Naive thymus-derived CD4-positive, alpha-beta T cell (primary cell): ENCODE results near the gene KLHL13. TPM values are rescaled to one million over a fixed set of nuclear protein-coding genes. Genes with fewer than 3 reads are reported as not detected.

Experiments
- ATAC-seq: fragments of 150-1000 bp; cut with Tn5 transposase; 2 replicates; pipeline ENCODE4 v1.10.0; 2021; ENCODE audit warnings: mild to moderate bottlenecking, moderate library complexity
- CTCF ChIA-PET: fragments of 350-600 bp; sonication (Branson Sonifier 250); formaldehyde crosslinking; loops from one replicate; lab custom pipeline; 2021; ENCODE audit warnings: antibody characterized with exemption; lab: Charles Lee
- POLR2A ChIA-PET: fragments of 350-600 bp; sonication (Branson Sonifier 250); formaldehyde crosslinking; loops from one replicate; lab custom pipeline; 2021; ENCODE audit warnings: antibody characterized with exemption, inconsistent platforms; lab: Charles Lee
- DNase-seq, 9 donors: peaks; one replicate each; pipeline versions ENCODE4 v3.0.0 to v3.0.0-alpha.2; 2020 to 2022; ENCODE audit warnings: mixed read lengths in 1 of 9
- H3K27ac ChIP-seq: one replicate; pipeline ENCODE4 v1.7.0; 2013; ENCODE audit warnings: mild to moderate bottlenecking, low read depth, low read length, moderate library complexity
- H3K27me3 ChIP-seq, 2 donors: one replicate each; pipeline ENCODE4 v1.7.0; 2013; ENCODE audit warnings: low read length in 2 of 2, mild to moderate bottlenecking in 2 of 2, moderate library complexity in 2 of 2; ENCODE audit not compliant: control insufficient read depth in 2 of 2, insufficient read depth in 2 of 2
- H3K36me3 ChIP-seq, 3 experiments: 1 replicate in 2 of 3; 2 replicates in 1 of 3; pipeline ENCODE4 v1.7.0; 2013; ENCODE audit warnings: low read length in 3 of 3, mild to moderate bottlenecking in 3 of 3, moderate library complexity in 1 of 3; ENCODE audit not compliant: insufficient read depth in 3 of 3, control insufficient read depth in 2 of 3
- H3K4me1 ChIP-seq, 2 donors: one replicate each; pipeline ENCODE4 v1.7.0; 2013; ENCODE audit warnings: low read length in 2 of 2, mild to moderate bottlenecking in 2 of 2, moderate library complexity in 1 of 2; ENCODE audit not compliant: control insufficient read depth in 2 of 2, insufficient read depth in 2 of 2
- H3K4me3 ChIP-seq: 2 replicates; pipeline ENCODE4 v1.7.0; 2013; ENCODE audit warnings: mild to moderate bottlenecking, low read length
- H3K9me3 ChIP-seq, 3 experiments: 1 replicate in 2 of 3; 2 replicates in 1 of 3; pipeline ENCODE4 v1.7.0; 2013; ENCODE audit warnings: low read length in 3 of 3; ENCODE audit not compliant: control insufficient read depth in 2 of 3
- H3K27ac Mint-ChIP-seq, 9 donors: one replicate each; pipeline ENCODE4 v1.8.0; 2020 to 2022; ENCODE audit warnings: mixed read lengths in 9 of 9, mild to moderate bottlenecking in 8 of 9, moderate library complexity in 5 of 9, inconsistent platforms in 2 of 9
- H3K27me3 Mint-ChIP-seq, 5 donors: one replicate each; pipeline ENCODE4 v1.8.0; 2021 to 2022; ENCODE audit warnings: mixed read lengths in 5 of 5, mild to moderate bottlenecking in 1 of 5
- H3K36me3 Mint-ChIP-seq, 5 donors: one replicate each; pipeline ENCODE4 v1.8.0; 2020 to 2022; ENCODE audit warnings: mixed read lengths in 5 of 5, mild to moderate bottlenecking in 3 of 5, inconsistent platforms in 1 of 5
- H3K4me1 Mint-ChIP-seq, 7 donors: one replicate each; pipeline ENCODE4 v1.8.0; 2020 to 2022; ENCODE audit warnings: mixed read lengths in 7 of 7, mild to moderate bottlenecking in 3 of 7, inconsistent platforms in 1 of 7
- H3K4me3 Mint-ChIP-seq, 10 donors: one replicate each; pipeline ENCODE4 v1.8.0; 2020 to 2022; ENCODE audit warnings: mild to moderate bottlenecking in 10 of 10, mixed read lengths in 10 of 10, moderate library complexity in 6 of 10, inconsistent platforms in 2 of 10
- H3K9me3 Mint-ChIP-seq, 11 donors: one replicate each; pipeline ENCODE4 v1.8.0; 2020 to 2022; ENCODE audit warnings: mixed read lengths in 11 of 11, mild to moderate bottlenecking in 4 of 11, inconsistent platforms in 1 of 11, moderate library complexity in 1 of 11
- intact Hi-C, 2 donors: fragments of 100-400 bp; cut with micrococcal nuclease; formaldehyde crosslinking; loops; one replicate each; pipeline ENCODE4 v1.15.1; 2023
- polyA plus RNA-seq, 2 donors: library from polyadenylated mRNA; unstranded; fragments of 300-500 nt; fragmentation: Illumina TruSeq; gene quantifications; one replicate each; pipeline ENCODE4 v1.2.3, GENCODE V29; 2021
- total RNA-seq, 6 experiments: library from RNA in 5 of 6; stranded (reverse) in 5 of 6; gene quantifications; 1 replicate in 5 of 6; 2 replicates in 1 of 6; pipeline ENCODE4 v1.2.3 and lab custom pipeline; 2021 to 2026

Gene KLHL13
- total and polyA plus RNA-seq, 7 experiments from 2014 or later, result 0.34 to 2.2 (median 1.1) TPM; not detected in 1

DNA sequence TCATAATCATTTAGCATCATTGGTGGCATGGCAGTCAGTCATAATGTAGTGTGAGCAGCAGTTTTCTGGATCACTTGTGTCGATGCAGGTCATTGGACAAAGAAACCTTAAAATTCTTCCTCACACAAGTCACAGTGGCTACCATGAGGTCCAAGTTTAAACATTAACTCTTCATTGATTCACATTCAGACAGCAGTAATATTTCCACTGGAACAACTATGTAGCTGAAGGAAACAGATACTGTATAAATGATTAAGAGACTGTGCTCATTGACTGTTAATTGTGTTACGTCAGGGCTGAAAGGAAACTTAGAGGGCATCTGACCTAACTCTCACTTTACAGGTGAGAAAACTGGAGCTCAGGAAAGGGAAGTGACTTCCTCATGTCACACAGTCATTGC, 261.8 kb downstream of the KLHL13 start:
- no peaks in the 10 kb centered on the region for H3K36me3 ChIP-seq
- POLR2A ChIA-PET, result no interaction called here

DNA sequence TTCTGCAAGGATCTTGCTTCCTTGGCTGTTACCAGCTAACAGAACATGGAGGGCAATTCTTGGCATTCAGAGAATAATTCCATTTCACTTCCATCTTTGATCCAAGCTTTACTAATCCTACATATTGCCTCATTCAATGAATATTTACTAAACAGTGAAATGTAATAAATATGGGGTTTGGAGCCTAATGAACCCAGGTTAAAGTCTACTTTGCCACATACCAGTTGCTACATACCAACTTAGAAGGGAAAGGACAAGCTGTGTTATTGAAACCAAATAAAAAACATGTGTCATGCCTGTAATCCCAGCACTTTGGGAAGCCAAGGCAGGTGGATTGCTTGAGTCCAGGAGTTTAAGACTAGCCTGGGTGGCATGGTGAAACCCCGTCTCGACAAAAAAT, 265.6 kb downstream of the KLHL13 start:
- CTCF ChIA-PET, result no interaction called here
- no peak for DNase-seq
- Histone ChIP-seq H3K27ac (no peak overlapping the region), H3K36me3 (no peaks in the 10 kb centered on the region), H3K27me3 (no peaks in the 10 kb centered on the region), H3K4me1 (no peaks in the 10 kb centered on the region), H3K9me3 (no peaks in the 10 kb centered on the region), H3K4me3 (no peak overlapping the region)
- H3K4me3 Mint-ChIP-seq, result no peak overlapping the region
- ATAC-seq, result no peak
- no peaks in the 10 kb centered on the region for H3K4me1 Mint-ChIP-seq
- no peaks in the 10 kb centered on the region for H3K27me3 Mint-ChIP-seq
- POLR2A ChIA-PET, result no interaction called here
- intact Hi-C loops, result no loop called here
- H3K36me3 Mint-ChIP-seq, result no peaks in the 10 kb centered on the region
- H3K27ac Mint-ChIP-seq, result no peak overlapping the region
- H3K9me3 Mint-ChIP-seq, result peaks cover 0 to 2% (median 0%) of the 10 kb centered on the region in 11 donors

More for the DNA sequence above, 261.8 kb downstream of the KLHL13 start:
- H3K27me3 ChIP-seq, result no peaks in the 10 kb centered on the region
- Mint-ChIP-seq H3K4me3 (no peak overlapping the region), H3K27ac (no peak overlapping the region), H3K36me3 (no peaks in the 10 kb centered on the region), H3K4me1 (no peaks in the 10 kb centered on the region), H3K9me3 (peaks cover 0 to 4% (median 0%) of the 10 kb centered on the region in 11 donors), H3K27me3 (no peaks in the 10 kb centered on the region)
- H3K27ac ChIP-seq, result no peak overlapping the region
- ATAC-seq (no peak), DNase-seq (no peak)
- H3K4me1 ChIP-seq, result no peaks in the 10 kb centered on the region
- H3K4me3 ChIP-seq, result no peak overlapping the region
- intact Hi-C loops, result no loop called here
- CTCF ChIA-PET, result no interaction called here
- no peaks in the 10 kb centered on the region for H3K9me3 ChIP-seq

Other genes with a start within 250 kb of the KLHL13 start
- gene WDR44, start 229.3 kb upstream of the KLHL13 start, total RNA-seq, result 10 to 100 TPM; 12.0 to 19.0 (median 17.0) TPM
- 1 to 10 TPM; 7.8 to 8.5 TPM for gene WDR44, start 229.3 kb upstream of the KLHL13 start, polyA plus RNA-seq